DOHH2 (cell line): ENCODE measurements around the gene BLTP3A.
"Not testable (repeated sequence)": the region's sequence is repeated elsewhere in the genome, so short reads cannot be mapped to it uniquely, and the experiment has no call there.

Experiments
- EZH2phosphoT487 ChIP-seq: fragments of 200-600 bp; sonication (generic); IDR thresholded peaks from 2 replicates; pipeline ENCODE4 v1.6.1; 2017; ENCODE audit warnings: borderline replicate concordance, mild to moderate bottlenecking, antibody characterized with exemption, low read length, moderate library complexity, mixed read lengths
- TF ChIP-seq, protein P1 (sequence below): fragments of 200-600 bp; sonication (generic); IDR thresholded peaks from one replicate; pipeline ENCODE4 v1.5.1; 2014; ENCODE audit warnings: antibody characterized with exemption, mild to moderate bottlenecking, low read depth, low read length; ENCODE audit not compliant: poor library complexity, severe bottlenecking

DNA sequence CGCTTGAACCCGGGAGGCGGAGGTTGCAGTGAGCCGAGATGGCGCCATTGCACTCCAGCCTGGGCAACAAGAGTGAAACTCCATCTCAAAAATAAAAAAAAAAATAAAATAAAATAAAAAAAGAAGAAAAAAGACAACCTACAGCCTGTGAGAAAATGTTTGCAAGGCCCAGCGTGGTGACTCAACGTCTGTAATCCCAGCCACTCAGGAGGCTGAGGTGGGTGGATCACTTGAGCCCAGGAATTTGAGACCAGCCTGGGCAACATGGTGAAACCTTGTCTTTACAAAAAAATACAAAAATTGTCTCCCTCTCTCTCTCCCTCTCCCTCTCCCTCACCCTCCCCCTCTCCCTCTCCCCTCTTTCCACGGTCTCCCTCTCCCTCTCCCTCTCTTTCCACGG, 6.5 kb upstream of the BLTP3A start:
- TF ChIP-seq, protein P1, sequence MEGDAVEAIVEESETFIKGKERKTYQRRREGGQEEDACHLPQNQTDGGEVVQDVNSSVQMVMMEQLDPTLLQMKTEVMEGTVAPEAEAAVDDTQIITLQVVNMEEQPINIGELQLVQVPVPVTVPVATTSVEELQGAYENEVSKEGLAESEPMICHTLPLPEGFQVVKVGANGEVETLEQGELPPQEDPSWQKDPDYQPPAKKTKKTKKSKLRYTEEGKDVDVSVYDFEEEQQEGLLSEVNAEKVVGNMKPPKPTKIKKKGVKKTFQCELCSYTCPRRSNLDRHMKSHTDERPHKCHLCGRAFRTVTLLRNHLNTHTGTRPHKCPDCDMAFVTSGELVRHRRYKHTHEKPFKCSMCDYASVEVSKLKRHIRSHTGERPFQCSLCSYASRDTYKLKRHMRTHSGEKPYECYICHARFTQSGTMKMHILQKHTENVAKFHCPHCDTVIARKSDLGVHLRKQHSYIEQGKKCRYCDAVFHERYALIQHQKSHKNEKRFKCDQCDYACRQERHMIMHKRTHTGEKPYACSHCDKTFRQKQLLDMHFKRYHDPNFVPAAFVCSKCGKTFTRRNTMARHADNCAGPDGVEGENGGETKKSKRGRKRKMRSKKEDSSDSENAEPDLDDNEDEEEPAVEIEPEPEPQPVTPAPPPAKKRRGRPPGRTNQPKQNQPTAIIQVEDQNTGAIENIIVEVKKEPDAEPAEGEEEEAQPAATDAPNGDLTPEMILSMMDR, result not testable (repeated sequence)
- not testable (repeated sequence) for TF ChIP-seq EZH2phosphoT487
